GM23338 (cell line): ENCODE measurements around the gene TLCD4. TPM values are rescaled to one million over a fixed set of nuclear protein-coding genes. Genes with fewer than 3 reads are reported as not detected.

Experiments used
- ATAC-seq: fragments of 200-7000 bp; cut with Tn5 transposase; 3 replicates; pipeline ENCODE4 v1.9.1; 2020
- DNase-seq: peaks from one replicate; pipeline ENCODE4 v3.0.0-alpha.2; 2015; ENCODE audit warnings: low spot score
- H2AFZ ChIP-seq: fragments of 200-600 bp; sonication (generic); 2 replicates; pipeline ENCODE4 v1.8.0; 2016; ENCODE audit warnings: antibody characterized with exemption, mild to moderate bottlenecking, moderate library complexity
- H3F3A ChIP-seq: fragments of 200-600 bp; sonication (generic); replicated peaks from 2 replicates; pipeline ENCODE4 v1.8.0; 2017; ENCODE audit warnings: antibody characterized with exemption, mixed run types, low read depth
- H3K27ac ChIP-seq: fragments of 200-600 bp; sonication (generic); 2 replicates; pipeline ENCODE4 v1.6.1; 2016; ENCODE audit warnings: low read depth
- H3K27me3 ChIP-seq: fragments of 200-600 bp; sonication (generic); 2 replicates; pipeline ENCODE4 v1.8.0; 2016; ENCODE audit warnings: mild to moderate bottlenecking, mixed run types, moderate library complexity; ENCODE audit not compliant: insufficient read depth
- H3K36me3 ChIP-seq: fragments of 200-600 bp; sonication (generic); 2 replicates; pipeline ENCODE4 v1.8.0; 2016; ENCODE audit warnings: mild to moderate bottlenecking; ENCODE audit not compliant: insufficient read depth
- H3K4me1 ChIP-seq: fragments of 200-600 bp; sonication (generic); 2 replicates; pipeline ENCODE4 v1.8.0; 2016; ENCODE audit warnings: mild to moderate bottlenecking, moderate library complexity; ENCODE audit not compliant: insufficient read depth
- H3K4me2 ChIP-seq: fragments of 200-600 bp; sonication (generic); 2 replicates; pipeline ENCODE4 v1.7.1; 2017; ENCODE audit warnings: mixed run types
- H3K4me3 ChIP-seq: fragments of 200-600 bp; sonication (generic); 2 replicates; pipeline ENCODE4 v1.6.1; 2016; ENCODE audit warnings: mixed run types
- H3K79me2 ChIP-seq: fragments of 200-600 bp; sonication (generic); replicated peaks from 2 replicates; pipeline ENCODE4 v1.8.0; 2017; ENCODE audit warnings: mild to moderate bottlenecking; ENCODE audit not compliant: insufficient read depth
- H3K9me2 ChIP-seq: fragments of 200-600 bp; sonication (generic); 2 replicates; pipeline ENCODE4 v1.8.0; 2017; ENCODE audit not compliant: insufficient read depth
- H4K20me1 ChIP-seq: fragments of 200-600 bp; sonication (generic); replicated peaks from 2 replicates; pipeline ENCODE4 v1.8.0; 2017; ENCODE audit warnings: mild to moderate bottlenecking; ENCODE audit not compliant: insufficient read depth
- H3K27ac Mint-ChIP-seq: 2 replicates; pipeline ENCODE4 v1.8.0; 2020; ENCODE audit warnings: inconsistent platforms, mild to moderate bottlenecking, moderate library complexity, mixed read lengths
- H3K27me3 Mint-ChIP-seq: 3 replicates; pipeline ENCODE4 v1.8.0; 2022; ENCODE audit warnings: low read depth, mild to moderate bottlenecking, moderate library complexity, mixed read lengths, inconsistent platforms; ENCODE audit not compliant: insufficient read depth, poor library complexity
- H3K36me3 Mint-ChIP-seq: 3 replicates; pipeline ENCODE4 v1.8.0; 2021; ENCODE audit warnings: low read depth, mild to moderate bottlenecking, inconsistent platforms, moderate library complexity, mixed read lengths
- H3K4me1 Mint-ChIP-seq: 3 replicates; pipeline ENCODE4 v1.8.0; 2020; ENCODE audit warnings: mild to moderate bottlenecking, inconsistent platforms, mixed read lengths
- H3K4me3 Mint-ChIP-seq: 3 replicates; pipeline ENCODE4 v1.8.0; 2021; ENCODE audit warnings: moderate library complexity, mild to moderate bottlenecking, inconsistent platforms, mixed read lengths
- H3K9me3 Mint-ChIP-seq: 3 replicates; pipeline ENCODE4 v1.8.0; 2020; ENCODE audit warnings: moderate library complexity, mild to moderate bottlenecking, inconsistent platforms, mixed read lengths
- CREB1 ChIP-seq: fragments of 250-450 bp; sonication (Bioruptor Pico); IDR thresholded peaks from 2 replicates; pipeline ENCODE4 v1.5.0; 2020; ENCODE audit warnings: low read depth, mild to moderate bottlenecking, moderate library complexity
- CTCF ChIP-seq, 2 experiments: fragments of 200-600 bp in 1 of 2; sonication (generic) in 1 of 2; conservative IDR thresholded peaks; 2 replicates each; pipeline versions ENCODE4 v1.5.1 to v1.6.1; 2016 to 2017; ENCODE audit warnings: antibody characterized with exemption in 2 of 2, low read depth in 2 of 2, mild to moderate bottlenecking in 2 of 2, moderate library complexity in 1 of 2
- JUNB ChIP-seq: IDR thresholded peaks from one replicate; pipeline ENCODE4 v1.6.1; 2016; ENCODE audit warnings: antibody characterized with exemption; ENCODE audit not compliant: unreplicated experiment
- NANOG ChIP-seq: IDR thresholded peaks from 2 replicates; pipeline ENCODE4 v1.6.1; 2016; ENCODE audit warnings: antibody characterized with exemption, borderline replicate concordance
- POLR2AphosphoS5 ChIP-seq: IDR thresholded peaks from 2 replicates; pipeline ENCODE4 v1.6.1; 2016; ENCODE audit warnings: antibody characterized with exemption, low read depth
- REST ChIP-seq: IDR thresholded peaks from one replicate; pipeline ENCODE4 v1.6.1; 2018; ENCODE audit warnings: antibody characterized with exemption; ENCODE audit not compliant: unreplicated experiment
- STAT1 ChIP-seq: IDR thresholded peaks from one replicate; pipeline ENCODE4 v1.6.1; 2016; ENCODE audit warnings: antibody characterized with exemption; ENCODE audit not compliant: unreplicated experiment
- ZNF114 ChIP-seq: fragments of 250-450 bp; sonication (Bioruptor Pico); IDR thresholded peaks from 2 replicates; pipeline ENCODE4 v1.5.0; 2020; ENCODE audit warnings: mild to moderate bottlenecking, moderate library complexity
- ZNF331 ChIP-seq: fragments of 250-450 bp; sonication (Bioruptor Pico); IDR thresholded peaks from 2 replicates; pipeline ENCODE4 v1.5.0; 2020; ENCODE audit warnings: low read depth, mild to moderate bottlenecking, moderate library complexity
- ZNF462 ChIP-seq: fragments of 250-450 bp; sonication (Bioruptor Pico); IDR thresholded peaks from 2 replicates; pipeline ENCODE4 v1.5.0; 2020; ENCODE audit warnings: mild to moderate bottlenecking, moderate library complexity
- polyA plus RNA-seq: library from polyadenylated mRNA; unstranded; fragments of >200 nt; fragmentation: Nextera tagmentation; extraction: Ambion mirVana; gene quantifications from 2 replicates; pipeline ENCODE4 v1.2.1, GENCODE V29; 2016
- total RNA-seq: library from RNA; depleted of rRNA; stranded (reverse); fragments of >200 nt; shearing (Covaris generic); gene quantifications from 2 replicates; pipeline ENCODE4 v1.2.3, GENCODE V29; 2014

TLCD4 gene
- total and polyA plus RNA-seq, 2 experiments from 2014 or later: 3.5 to 4.2 TPM

GRCh38 chr1:95140791-95141190 lies 23.6 kb downstream of the TLCD4 start (continued):
- TF ChIP-seq REST: no peak
- TF ChIP-seq JUNB: no peak
- no peak for TF ChIP-seq CTCF (conservative IDR thresholded peaks at IDR 0.05; ENCODE audit: low read depth in 2 of 2)
- no peak for TF ChIP-seq STAT1
- no peak for TF ChIP-seq ZNF114 (CRISPR knock-in tag)
- TF ChIP-seq NANOG: no peak
- no peak for TF ChIP-seq POLR2AphosphoS5
- no peak for TF ChIP-seq ZNF331

- Histone ChIP-seq H2AFZ (no peak overlapping the region), H3K4me1 (no peaks in the 10 kb centered on the region), H4K20me1 (no peaks in the 10 kb centered on the region), H3K4me2 (no peak overlapping the region), H3K79me2 (no peaks in the 10 kb centered on the region), H3K4me3 (no peak overlapping the region), H3K27ac (no peak overlapping the region), H3K36me3 (no peaks in the 10 kb centered on the region), H3F3A (no peaks in the 10 kb centered on the region), H3K27me3 (no peaks in the 10 kb centered on the region), H3K9me2 (no peaks in the 10 kb centered on the region)
- DNase-seq (no peak), ATAC-seq (no peak)
- Mint-ChIP-seq H3K4me1 (no peaks in the 10 kb centered on the region), H3K4me3 (no peak overlapping the region), H3K9me3 (no peaks in the 10 kb centered on the region), H3K36me3 (no peaks in the 10 kb centered on the region), H3K27me3 (no peaks in the 10 kb centered on the region), H3K27ac (no peak overlapping the region)
- TF ChIP-seq REST (no peak), JUNB (no peak), ZNF331 (no peak), NANOG (no peak), ZNF114 (CRISPR knock-in tag) (no peak), POLR2AphosphoS5 (no peak), CREB1 (CRISPR knock-in tag) (no peak), ZNF462 (no peak)
These were observed 28.3 kb downstream of the TLCD4 start for GRCh38 chr1:95145493-95145892.
